Dermis microvascular lymphatic vessel endothelial cell (primary cell): ENCODE data around the gene ERG. TPM values are rescaled to one million over a fixed set of nuclear protein-coding genes. Genes with fewer than 3 reads are reported as not detected.

Experiments
- DNase-seq, 2 donors: peaks; one replicate each; pipeline versions ENCODE4 v3.0.0 to v3.0.0-alpha.2; 2010; ENCODE audit warnings: low read depth in 2 of 2
- total RNA-seq: library from RNA; depleted of rRNA; stranded (reverse); fragments of >200 nt; gene quantifications from 2 replicates; pipeline ENCODE4 v1.2.1, GENCODE V29; 2014

The ERG gene, protein sequence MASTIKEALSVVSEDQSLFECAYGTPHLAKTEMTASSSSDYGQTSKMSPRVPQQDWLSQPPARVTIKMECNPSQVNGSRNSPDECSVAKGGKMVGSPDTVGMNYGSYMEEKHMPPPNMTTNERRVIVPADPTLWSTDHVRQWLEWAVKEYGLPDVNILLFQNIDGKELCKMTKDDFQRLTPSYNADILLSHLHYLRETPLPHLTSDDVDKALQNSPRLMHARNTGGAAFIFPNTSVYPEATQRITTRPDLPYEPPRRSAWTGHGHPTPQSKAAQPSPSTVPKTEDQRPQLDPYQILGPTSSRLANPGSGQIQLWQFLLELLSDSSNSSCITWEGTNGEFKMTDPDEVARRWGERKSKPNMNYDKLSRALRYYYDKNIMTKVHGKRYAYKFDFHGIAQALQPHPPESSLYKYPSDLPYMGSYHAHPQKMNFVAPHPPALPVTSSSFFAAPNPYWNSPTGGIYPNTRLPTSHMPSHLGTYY
- total RNA-seq: 41.0 and 70.4 TPM in 2 replicates

DNA sequence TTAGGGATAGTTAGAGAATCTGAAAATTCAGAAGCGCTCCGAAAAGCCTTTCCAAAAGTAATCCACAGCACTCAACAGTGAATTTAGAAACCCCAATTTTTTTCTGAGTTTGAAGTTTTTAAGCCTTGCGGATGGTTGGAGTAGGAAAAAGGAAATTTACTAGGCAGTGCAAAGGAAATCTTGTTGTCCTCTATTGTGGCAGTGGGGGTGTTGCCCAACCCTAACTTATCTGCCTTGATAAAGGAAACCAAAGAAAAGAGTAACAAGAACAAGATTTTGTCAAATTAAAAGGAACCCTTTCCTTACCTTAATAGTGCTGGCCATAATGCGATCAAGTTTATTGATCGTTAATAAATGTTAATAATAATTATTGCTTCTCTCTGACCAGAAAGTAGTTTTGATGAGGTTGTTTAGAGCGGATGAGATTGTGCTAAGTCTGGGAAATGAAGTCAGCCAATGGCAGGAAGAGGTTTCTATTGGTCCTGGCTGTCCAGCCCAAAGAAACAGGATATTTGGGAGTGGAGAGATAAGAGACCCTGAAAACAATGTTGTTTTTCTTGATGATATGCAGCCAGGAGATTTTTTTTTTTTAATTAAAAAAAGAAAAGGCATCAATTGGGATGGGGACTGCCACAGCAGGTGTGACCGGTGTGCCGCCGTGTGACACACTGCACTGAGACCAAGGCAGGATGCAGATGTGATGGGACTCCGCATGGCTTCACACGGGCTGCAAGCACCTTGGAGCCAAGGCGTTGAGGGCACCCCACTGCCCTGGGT is at the start of gene ERG:
Gene ERG, minus strand, starts transcription at position 421 of the 777 bp plus-strand sequence. Its CDS starts 97 bp downstream, at position 324.
- peak; percentile 94 to 97 for DNase-seq

DNA sequence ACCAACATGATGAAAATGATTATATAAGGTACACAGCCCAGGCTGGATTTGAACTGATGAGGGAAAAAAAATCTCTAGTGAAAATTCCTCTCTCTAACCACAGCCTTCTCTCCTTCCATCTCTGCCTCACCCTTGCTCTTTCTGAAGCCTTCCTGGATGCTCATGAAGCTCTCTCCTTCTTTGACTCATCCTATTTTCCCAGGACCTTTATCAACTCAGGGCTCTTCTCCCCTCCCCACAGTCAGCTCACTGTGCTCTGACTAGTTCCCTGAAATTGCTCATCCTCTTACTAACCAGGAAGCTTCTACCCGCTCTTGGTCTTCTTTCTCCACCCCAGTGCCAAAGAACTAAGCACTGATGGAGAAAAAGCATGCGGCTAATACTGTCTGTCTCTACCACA is 46.4 kb upstream of the ERG start:
- DNase-seq: no peak

DNA sequence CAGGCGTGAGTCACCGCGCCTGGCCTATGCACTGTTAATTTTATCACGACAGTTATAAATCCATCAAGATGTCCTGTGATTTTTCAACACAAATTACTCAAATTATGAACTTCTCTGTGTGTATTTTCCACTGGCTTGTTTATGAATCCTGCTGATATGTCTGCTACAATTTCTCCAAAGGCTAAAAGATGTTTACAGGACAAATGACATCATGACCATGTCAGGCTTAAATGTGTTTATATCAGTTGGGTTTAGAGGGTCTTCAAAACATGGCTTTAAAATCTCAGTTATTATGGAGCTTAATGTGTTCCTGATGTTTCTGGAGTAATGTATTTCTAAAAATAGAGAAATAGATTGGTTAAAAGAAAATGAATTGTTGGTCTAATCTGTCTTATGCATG is 44.0 kb upstream of the ERG start:
- DNase-seq: no peak

DNA sequence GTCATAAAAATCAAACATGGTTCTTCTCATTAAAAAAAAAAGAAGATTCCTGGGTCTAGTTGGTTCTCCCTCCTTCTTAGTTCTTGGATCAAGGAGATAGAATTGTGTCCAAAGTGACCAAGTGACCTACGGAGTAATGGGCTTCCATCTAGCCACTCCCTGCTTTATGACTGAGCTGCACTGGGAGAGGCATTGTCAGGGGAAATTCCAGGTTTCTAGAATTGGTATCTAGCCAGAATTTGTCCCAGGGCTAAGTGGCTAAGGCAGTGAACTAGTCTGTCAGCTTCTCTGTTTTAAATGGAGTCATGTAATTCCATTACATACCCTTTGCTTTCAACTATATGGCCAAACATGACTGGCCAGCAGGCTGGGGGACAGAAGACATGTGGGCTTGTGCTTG is 40.1 kb upstream of the ERG start:
- peak; percentile 15 to 19 for DNase-seq

DNA sequence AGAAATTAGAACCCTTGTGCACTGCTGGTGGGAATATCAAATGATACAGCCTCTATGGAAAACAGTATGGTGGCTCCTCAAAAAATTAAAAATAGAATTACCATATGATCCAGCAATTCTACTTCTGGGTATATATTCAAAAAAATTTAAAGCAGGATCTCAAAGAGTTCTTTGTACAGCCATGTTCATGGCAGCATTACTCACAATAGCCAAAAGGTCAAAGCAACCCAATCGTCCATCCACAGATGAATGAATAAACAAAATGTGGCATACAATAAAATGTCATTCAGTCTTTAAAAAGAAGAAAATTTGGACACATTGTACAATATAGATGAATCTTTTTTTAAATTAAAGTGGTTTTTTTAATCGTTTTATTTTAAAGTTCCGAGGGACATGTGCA is 36.3 kb upstream of the ERG start:
- DNase-seq: no peak

DNA sequence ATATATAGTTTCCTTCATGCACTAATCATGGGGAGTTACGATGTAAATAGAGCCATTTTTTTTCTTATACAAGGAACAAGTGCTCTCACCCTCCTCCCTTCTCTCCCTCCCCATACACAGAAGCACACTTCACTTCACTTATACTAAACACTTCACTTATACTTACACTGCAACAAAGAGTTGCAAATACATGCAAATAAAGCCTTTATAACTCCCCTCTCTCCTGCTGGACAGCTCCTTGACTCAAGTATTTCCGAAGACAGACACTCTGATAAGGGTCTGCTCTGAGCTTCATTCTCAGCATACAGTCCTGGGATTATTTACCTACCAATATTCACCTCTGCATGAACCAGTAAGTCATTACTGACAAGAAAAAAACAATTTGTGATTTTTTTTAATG is 35.6 kb upstream of the ERG start:
- no peak for DNase-seq

DNA sequence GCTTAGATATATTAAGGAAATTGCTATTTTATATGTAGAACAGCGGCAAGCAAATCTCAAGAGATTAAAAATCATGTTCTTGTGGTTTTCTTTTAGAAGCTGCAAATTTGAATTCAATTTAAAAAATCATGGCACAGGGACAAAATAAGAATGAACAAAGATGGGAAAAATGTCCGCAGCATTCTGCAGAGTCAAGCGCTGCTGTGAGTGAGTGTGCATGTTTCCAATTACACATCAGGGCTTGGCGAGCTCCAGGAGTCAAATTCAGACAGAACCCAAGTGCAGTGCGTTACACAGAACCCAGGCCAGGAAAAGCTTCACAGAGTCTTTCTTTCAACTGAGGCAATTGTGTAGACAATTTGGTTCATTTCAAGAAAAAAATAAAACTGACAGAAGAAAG is 33.3 kb upstream of the ERG start:
- no peak for DNase-seq

DNA sequence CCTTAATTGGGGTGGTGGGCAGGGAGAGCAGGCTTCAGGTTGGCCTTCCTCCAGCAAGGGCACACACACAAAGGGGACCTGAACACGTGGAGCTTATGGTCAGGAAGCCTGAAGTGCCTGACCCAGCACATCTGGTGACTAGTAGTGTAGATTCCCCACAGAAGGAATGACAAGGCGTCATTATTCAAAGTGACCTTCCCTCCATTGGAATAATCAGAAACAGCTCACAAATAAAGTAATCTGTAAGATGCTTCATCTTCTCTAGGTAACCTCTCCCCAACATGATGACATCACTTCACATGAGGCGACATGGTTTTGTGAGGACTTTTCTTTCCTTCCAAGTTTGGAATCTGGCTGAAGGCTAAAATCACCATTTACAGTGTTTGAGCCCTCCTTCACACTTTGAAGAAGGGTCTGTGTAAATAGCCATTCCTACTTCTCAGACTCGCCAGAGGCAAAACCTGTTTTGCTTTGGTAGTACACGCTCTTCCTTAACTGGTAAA is 32.8 kb upstream of the ERG start:
- no peak for DNase-seq

DNA sequence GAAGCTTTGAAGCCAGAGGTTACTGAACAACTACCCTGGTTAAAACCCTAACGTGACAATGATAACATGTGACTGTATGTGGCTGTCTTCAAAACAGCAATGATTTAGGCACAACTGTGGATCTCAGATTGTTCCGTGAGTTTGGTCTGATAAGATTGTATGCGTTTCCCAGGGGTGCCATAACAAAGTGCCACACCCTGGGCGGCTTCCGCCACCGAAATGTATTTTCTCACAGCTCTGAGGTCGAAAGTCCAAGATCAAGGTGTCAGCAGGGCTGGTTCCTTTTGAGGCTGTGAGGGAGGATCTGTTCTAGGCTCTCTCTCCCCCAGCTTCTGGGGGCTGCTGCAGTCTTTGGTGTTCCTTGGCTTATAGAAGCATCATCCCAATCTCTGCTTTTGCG is 29.5 kb upstream of the ERG start:
- DNase-seq: no peak

DNA sequence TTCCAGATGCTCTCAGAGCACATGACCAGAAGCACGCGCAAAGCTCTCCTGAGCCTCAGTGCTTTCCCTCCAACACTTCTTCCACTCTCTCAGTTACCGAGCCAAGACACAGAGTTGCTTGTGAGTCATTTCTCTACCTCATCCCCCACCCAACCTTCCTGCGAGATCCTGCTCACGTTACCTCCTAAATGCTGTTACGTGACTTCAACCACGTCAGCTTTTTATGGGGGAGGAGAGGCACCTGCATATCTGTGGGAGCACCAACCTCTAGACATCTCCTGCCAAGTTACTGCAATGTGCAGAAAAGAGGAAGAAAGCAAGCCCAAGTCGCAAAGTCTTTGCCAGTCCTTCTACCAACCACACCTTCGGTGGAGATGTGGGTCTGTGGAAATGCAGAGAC is 27.2 kb upstream of the ERG start:
- no peak for DNase-seq

DNA sequence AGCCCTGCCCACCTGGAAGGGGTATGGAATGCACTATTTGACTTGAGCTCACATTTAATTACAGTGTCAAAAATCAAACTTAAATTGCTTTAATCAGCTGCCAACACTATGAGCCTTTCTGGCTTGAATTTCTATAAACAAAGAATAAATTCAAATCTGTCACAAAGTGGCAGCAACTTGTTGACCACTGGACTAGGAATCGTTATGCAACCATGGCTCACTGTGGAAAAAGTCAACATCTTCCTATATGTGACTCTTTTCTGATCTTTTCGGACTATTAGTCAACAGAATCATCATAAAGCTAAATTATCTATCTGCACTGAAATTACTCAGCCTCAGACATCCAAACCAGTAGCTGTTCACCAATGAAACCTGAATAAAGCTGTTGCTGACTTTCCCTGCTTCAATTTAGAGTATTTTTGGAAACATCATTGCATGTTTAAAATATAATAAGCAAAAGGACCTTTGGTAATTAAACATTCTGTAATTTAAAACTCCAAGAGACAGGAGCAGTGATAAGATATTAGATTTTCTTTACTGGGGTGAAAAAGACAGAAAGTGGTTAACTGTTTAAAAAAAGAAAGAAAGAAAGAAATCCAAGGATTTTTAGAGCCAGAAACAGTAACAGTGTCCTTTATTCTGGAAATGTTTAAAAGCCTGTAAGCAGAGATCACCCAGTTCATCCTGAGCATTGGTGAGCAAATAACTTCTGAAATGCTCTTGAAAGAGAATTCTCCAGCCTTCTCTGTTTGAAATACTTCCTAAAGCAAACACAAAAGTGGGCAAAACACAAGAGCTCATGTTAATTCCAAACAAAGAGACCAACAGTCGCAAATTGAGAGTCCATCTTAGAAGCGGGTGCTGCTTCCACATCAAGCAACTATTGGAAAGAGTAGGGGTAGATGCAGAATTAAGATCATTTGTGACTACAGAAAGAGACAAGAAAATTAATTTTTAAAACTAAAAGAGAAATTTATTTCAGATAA is 26.2 kb upstream of the ERG start:
- no peak for DNase-seq

DNA sequence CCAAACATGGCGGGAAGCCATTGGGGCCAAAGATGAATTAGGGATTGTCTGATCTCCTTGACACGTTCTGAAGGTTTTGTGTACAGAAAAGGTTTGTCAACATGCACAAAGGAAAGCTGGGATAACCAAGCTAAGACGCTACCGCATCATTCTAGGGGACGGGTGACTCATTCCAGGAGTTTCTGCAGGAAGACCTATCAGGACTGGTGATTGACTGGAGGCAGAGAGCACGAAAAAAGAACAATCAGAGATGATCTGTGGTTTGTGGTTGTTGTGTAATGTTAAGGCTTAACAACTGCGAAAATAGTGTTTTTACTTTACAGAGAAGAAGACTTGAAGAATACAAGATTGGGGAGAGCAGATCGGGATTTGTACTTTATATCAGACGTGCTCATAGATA is 22.2 kb upstream of the ERG start:
- DNase-seq: no peak

DNA sequence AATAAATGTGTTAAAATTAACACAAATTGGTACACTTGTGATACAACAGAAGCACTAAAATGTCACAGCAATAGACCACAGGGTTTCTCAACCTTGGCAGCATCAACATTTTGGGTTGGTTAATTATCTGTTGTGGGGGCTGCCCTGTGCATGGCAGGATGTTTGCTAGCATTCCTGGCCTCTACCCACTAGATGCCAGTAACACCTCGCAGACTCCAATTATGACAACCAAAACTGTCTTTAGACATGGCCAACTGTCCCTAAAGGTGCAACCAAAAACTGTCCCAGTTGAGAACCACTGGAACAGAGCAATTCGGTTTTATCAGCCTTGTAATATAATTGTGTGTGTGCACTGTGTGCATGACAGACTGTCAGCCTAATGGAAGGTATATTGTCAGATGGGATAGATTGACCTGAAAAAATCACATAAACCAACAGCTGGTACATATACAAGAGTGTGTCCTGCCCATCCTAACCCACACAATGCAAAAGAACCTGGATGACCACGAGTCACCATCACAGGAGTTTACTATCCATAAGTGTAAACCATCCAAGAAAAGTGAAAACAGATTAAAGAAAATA is 13.5 kb upstream of the ERG start:
- no peak for DNase-seq

DNA sequence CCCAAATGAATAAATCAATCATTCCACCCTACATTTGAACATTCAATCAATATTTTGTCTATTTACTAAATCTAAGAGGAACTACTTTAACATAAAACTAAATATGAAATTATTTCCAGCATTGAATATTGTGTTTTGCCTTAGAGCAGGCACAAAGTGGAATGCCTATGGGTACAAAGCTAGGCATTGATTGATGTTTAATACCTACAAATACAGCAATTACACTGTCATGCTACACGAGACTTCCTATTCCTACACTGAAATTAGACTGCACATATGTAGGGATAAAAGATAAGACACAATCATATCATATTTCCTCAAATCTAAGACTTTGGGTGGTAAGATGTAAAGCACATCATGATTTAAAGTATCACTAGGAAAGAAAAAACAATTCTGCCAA is 12.9 kb upstream of the ERG start:
- DNase-seq: no peak

DNA sequence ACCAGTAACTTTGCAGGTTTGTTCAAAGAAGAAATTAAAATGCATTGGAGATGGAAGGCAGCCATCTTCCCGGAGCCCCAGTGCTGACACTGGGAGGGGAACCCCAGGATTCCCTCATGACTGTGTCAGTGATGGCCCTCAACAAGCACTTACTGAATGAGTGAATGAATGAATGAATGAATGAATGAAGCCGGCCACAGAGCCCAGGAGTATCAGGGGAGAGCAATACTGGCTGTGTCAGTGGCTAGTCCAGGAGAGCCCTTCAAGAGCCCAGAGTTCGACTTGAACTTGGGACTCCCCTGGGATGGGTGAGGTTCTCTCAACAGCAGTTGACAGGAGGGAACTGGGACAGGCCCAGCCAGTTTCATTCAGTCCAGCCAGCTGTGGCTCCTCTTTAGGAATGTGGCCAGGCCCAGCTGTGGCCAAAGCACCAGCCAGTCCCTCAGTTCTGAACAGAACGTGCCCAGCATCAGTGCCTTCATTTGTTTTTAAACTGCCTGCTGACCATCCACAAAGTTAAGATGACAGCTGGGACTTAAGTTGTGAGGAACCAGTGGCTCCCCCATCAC is 9.2 kb upstream of the ERG start:
- no peak for DNase-seq

DNA sequence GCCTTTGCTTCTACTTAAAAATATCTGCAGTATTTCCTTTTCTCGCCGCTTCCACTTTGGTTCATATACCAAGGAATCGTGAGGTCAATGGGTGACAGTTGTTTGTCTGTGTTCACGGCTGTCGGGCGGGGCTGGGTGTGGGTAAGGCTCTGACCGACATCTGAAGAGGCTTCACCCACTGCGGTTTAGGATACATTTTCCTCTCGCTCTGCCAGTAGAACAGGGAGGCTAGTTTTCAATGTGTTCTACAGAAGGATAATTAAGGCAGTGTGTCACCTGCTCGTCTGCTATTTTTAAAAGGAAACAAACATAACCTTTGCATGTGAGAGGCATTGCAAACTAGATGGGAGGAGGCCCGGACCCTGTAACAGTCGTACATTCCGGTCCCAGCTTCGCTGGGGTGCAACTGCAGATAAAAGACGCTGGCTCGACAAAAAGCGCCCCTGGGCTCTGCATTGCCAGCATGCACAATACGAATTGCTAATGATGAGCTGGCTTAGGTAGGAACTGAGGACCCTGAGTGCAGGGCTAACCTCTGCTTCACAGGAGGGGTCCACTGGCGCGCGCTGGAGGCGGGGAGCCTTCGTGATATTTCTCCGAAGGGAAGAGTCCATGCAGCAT is 8.5 kb upstream of the ERG start:
- peak in 1 of 2 donors; percentile 57 for DNase-seq

DNA sequence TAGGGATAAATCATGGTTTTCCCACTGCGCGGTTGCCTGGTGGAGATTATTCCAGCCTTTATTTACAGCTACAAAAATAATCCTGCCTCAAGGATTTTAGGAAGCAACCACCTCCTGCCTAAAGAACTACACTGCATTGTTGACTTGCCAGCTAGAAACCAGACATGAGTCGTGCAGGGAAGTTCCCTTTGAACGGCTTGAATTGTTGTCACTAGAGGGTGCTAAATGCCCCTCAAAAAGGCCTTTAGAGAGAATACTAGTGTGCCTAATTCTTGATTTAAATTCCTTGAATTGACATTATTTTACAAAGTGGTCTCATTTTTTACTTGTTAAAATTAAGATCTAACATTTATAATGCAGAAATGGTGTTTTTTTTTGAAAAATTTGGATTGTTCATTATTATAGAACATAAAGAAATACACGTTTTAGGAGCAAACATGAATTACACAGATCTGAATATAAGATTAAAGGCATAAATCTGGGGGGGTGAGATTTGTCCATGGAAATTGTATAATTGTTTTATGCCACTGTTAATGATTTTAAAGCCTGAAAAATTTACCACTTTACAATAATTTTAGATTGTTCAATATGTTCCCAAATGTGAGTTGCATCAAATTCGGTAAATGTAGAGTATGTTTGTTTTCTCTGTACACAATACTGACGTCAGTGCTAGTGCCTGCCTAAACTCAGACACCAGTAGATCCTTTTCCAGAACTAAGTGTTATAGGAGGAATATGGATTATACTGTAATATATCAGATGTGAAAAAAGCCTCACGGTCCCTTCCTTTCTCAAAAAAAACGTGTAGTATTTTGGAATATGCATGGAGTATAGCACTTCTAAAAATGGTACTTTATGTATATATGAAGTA is 7.6 kb upstream of the ERG start:
- DNase-seq: peak; percentile 71 to 93

DNA sequence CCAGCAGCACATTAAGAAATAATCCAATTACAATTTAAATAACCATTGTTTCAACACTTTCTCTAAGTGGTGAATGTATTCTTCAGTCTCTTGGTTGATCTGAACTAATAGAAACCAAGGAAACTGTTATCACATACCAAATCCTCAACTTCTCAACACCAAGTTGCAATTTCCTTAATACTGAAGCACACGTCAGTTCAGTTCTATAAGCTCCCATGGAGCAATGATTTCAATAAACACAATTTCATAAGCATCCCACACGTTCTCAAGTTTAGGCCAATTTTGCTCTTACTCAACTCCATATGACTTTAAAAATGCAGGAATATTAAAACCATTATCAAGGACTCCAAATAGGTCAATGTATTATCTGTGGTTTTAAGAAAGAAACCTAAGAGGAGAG is 5.8 kb upstream of the ERG start:
- DNase-seq: no peak

DNA sequence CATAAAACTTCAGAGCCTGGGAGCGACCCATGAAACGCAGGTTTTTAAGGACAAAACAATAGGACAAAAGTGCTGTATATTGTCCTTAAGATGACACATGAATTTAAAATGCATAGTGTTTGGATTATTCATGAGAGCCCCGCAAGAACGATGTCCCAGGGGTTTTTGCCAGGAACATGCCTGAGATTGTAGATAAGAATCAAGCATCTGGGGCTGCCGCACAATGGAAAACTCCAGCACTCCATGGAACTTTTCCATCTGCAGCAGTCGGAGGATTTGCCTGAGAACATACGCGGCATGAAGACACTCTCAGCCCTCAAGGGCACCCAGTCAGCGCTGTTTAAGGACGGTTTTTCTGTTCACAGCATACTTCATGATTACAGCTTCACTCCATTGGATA is 5.3 kb upstream of the ERG start:
- peak in 1 of 2 donors; percentile 97 for DNase-seq
